Astrocyte (in vitro differentiated cells and primary cell): ENCODE results near the gene MAGI1. TPM values are rescaled to one million over a fixed set of nuclear protein-coding genes. Genes with fewer than 3 reads are reported as not detected.

Experiments used
- DNase-seq: peaks from one replicate; pipeline ENCODE4 v3.0.0-alpha.2; 2010; ENCODE audit warnings: low read depth
- FAIRE-seq: peaks from 2 replicates; lab custom pipeline; 2011; peaks lifted over from hg19 to GRCh38; lab: Jason Lieb, UNC
- H2AFZ ChIP-seq: 2 replicates; pipeline ENCODE4 v1.6.0; 2012; ENCODE audit warnings: low read depth, low read length, inconsistent platforms
- H3K27ac ChIP-seq: 2 replicates; pipeline ENCODE4 v1.5.1; 2011; ENCODE audit warnings: low read depth, low read length, inconsistent platforms
- H3K27me3 ChIP-seq: 2 replicates; pipeline ENCODE4 v1.6.0; 2011; ENCODE audit warnings: low read length, inconsistent platforms; ENCODE audit not compliant: insufficient read depth
- H3K36me3 ChIP-seq: 2 replicates; pipeline ENCODE4 v1.5.1; 2011; ENCODE audit warnings: low read length, inconsistent platforms; ENCODE audit not compliant: insufficient read depth
- H3K4me1 ChIP-seq: 2 replicates; pipeline ENCODE4 v1.5.1; 2011; ENCODE audit warnings: low read length, inconsistent platforms; ENCODE audit not compliant: insufficient read depth
- H3K4me2 ChIP-seq: 2 replicates; pipeline ENCODE4 v1.6.0; 2012; ENCODE audit warnings: low read length, inconsistent platforms
- H3K4me3 ChIP-seq: 2 replicates; pipeline ENCODE4 v1.5.1; 2011; ENCODE audit warnings: low read depth, mild to moderate bottlenecking, low read length, inconsistent platforms; ENCODE audit not compliant: insufficient read depth
- H3K79me2 ChIP-seq: 2 replicates; pipeline ENCODE4 v1.6.0; 2012; ENCODE audit warnings: mild to moderate bottlenecking, low read length, inconsistent platforms; ENCODE audit not compliant: insufficient read depth
- H3K9ac ChIP-seq: 2 replicates; pipeline ENCODE4 v1.6.0; 2012; ENCODE audit warnings: mild to moderate bottlenecking, low read length, inconsistent platforms
- H3K9me3 ChIP-seq: 2 replicates; pipeline ENCODE4 v1.5.1; 2012; ENCODE audit warnings: low read depth, mild to moderate bottlenecking, low read length, inconsistent platforms; ENCODE audit not compliant: insufficient read depth
- H4K20me1 ChIP-seq: 2 replicates; pipeline ENCODE4 v1.6.0; 2012; ENCODE audit warnings: low read length, inconsistent platforms; ENCODE audit not compliant: insufficient read depth
- H3K27ac Mint-ChIP-seq: one replicate; pipeline ENCODE4 v1.8.0; 2021; ENCODE audit warnings: mild to moderate bottlenecking, mixed read lengths; ENCODE audit not compliant: unreplicated experiment
- H3K27me3 Mint-ChIP-seq: one replicate; pipeline ENCODE4 v1.8.0; 2021; ENCODE audit warnings: low read depth, mixed read lengths; ENCODE audit not compliant: unreplicated experiment
- H3K36me3 Mint-ChIP-seq: one replicate; pipeline ENCODE4 v1.8.0; 2021; ENCODE audit warnings: low read depth, mixed read lengths; ENCODE audit not compliant: unreplicated experiment
- H3K4me1 Mint-ChIP-seq: one replicate; pipeline ENCODE4 v1.8.0; 2021; ENCODE audit warnings: low read depth, mixed read lengths; ENCODE audit not compliant: unreplicated experiment
- H3K4me3 Mint-ChIP-seq: one replicate; pipeline ENCODE4 v1.8.0; 2021; ENCODE audit warnings: mild to moderate bottlenecking, moderate library complexity, mixed read lengths; ENCODE audit not compliant: unreplicated experiment
- H3K9me3 Mint-ChIP-seq: one replicate; pipeline ENCODE4 v1.8.0; 2021; ENCODE audit warnings: mild to moderate bottlenecking, mixed read lengths; ENCODE audit not compliant: unreplicated experiment
- CTCF ChIP-seq: IDR thresholded peaks from 2 replicates; pipeline ENCODE4 v1.5.1; 2011; ENCODE audit warnings: low read depth, mild to moderate bottlenecking, inconsistent platforms, low read length, moderate library complexity; ENCODE audit not compliant: insufficient read depth
- EZH2 ChIP-seq: IDR thresholded peaks from 2 replicates; pipeline ENCODE4 v1.6.1; 2012; ENCODE audit warnings: mild to moderate bottlenecking, low read length, inconsistent platforms; ENCODE audit not compliant: insufficient read depth
- total RNA-seq: library from RNA; stranded (reverse); gene quantifications from 2 replicates; pipeline ENCODE4 v1.2.1, GENCODE V29; 2021

The MAGI1 gene
- total RNA-seq, 1 donor from 2014 or later, result 31.8 TPM

GRCh38 chr3:66073464-66074141, 34.9 kb upstream of the MAGI1 start:
- H3K36me3 Mint-ChIP-seq, result no peaks in the 10 kb centered on the region
- Histone ChIP-seq H3K27ac (no peak overlapping the region), H3K36me3 (no peaks in the 10 kb centered on the region), H2AFZ (no peak overlapping the region), H3K9ac (no peak overlapping the region), H3K4me1 (peaks cover 3% of the 10 kb centered on the region), H3K4me2 (no peak overlapping the region), H3K9me3 (no peaks in the 10 kb centered on the region), H3K27me3 (no peaks in the 10 kb centered on the region), H4K20me1 (no peaks in the 10 kb centered on the region), H3K79me2 (no peaks in the 10 kb centered on the region), H3K4me3 (no peak overlapping the region)
- TF ChIP-seq CTCF, result no peak
- no peak for TF ChIP-seq EZH2
- DNase-seq (no peak), FAIRE-seq (no peak)
- H3K4me1 Mint-ChIP-seq, result no peaks in the 10 kb centered on the region
- peaks cover 6% of the 10 kb centered on the region for H3K9me3 Mint-ChIP-seq
- H3K27me3 Mint-ChIP-seq, result no peaks in the 10 kb centered on the region
- H3K4me3 Mint-ChIP-seq, result no peak overlapping the region
- no peak overlapping the region for H3K27ac Mint-ChIP-seq

DNA sequence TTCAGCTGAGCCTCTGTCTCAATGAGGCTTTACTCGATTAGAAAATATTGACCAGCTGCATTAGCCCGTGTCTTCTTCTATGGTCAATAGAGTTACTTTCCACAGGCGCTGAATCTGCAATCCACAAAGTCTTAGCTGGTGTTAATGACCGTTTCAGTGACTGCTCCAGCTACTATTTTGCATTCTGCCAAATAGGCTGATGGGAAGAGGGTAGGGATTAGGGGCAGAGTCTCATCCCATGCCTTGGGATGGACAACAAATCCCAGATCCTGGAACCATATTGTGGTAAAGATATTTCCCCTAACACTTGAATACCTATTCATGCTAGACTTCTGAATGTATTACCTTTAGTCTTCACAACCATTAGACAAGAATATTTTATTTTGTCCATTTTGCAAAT, 29.5 kb upstream of the MAGI1 start:
- DNase-seq (no peak), FAIRE-seq (no peak)
- no peak overlapping the region for H3K4me3 ChIP-seq
- H3K4me1 Mint-ChIP-seq, result no peaks in the 10 kb centered on the region
- H3K36me3 Mint-ChIP-seq, result no peaks in the 10 kb centered on the region
- H3K9me3 ChIP-seq, result no peaks in the 10 kb centered on the region
- H3K27me3 Mint-ChIP-seq, result no peaks in the 10 kb centered on the region
- H3K27ac ChIP-seq, result no peak overlapping the region
- TF ChIP-seq CTCF, result no peak
- TF ChIP-seq EZH2, result no peak
- H3K9ac ChIP-seq, result no peak overlapping the region
- H3K4me3 Mint-ChIP-seq, result no peak overlapping the region
- no peaks in the 10 kb centered on the region for H3K27me3 ChIP-seq
- no peak overlapping the region for H3K27ac Mint-ChIP-seq
- no peaks in the 10 kb centered on the region for H3K4me1 ChIP-seq
- H3K4me2 ChIP-seq, result no peak overlapping the region
- no peaks in the 10 kb centered on the region for H3K79me2 ChIP-seq
- no peak overlapping the region for H2AFZ ChIP-seq
- H3K36me3 ChIP-seq, result no peaks in the 10 kb centered on the region
- H3K9me3 Mint-ChIP-seq, result peaks cover 6% of the 10 kb centered on the region
- H4K20me1 ChIP-seq, result no peaks in the 10 kb centered on the region

GRCh38 chr3:66066963-66067617, 28.4 kb upstream of the MAGI1 start:
- no peak overlapping the region for H3K27ac Mint-ChIP-seq
- TF ChIP-seq CTCF, result no peak
- no peak for TF ChIP-seq EZH2
- Histone ChIP-seq H4K20me1 (no peaks in the 10 kb centered on the region), H3K9ac (no peak overlapping the region), H3K4me2 (no peak overlapping the region), H3K4me1 (no peaks in the 10 kb centered on the region), H3K79me2 (no peaks in the 10 kb centered on the region), H2AFZ (no peak overlapping the region), H3K9me3 (no peaks in the 10 kb centered on the region), H3K27me3 (no peaks in the 10 kb centered on the region), H3K27ac (no peak overlapping the region), H3K36me3 (no peaks in the 10 kb centered on the region), H3K4me3 (no peak overlapping the region)
- DNase-seq (no peak), FAIRE-seq (no peak)
- H3K4me1 Mint-ChIP-seq, result no peaks in the 10 kb centered on the region
- H3K36me3 Mint-ChIP-seq, result no peaks in the 10 kb centered on the region
- no peaks in the 10 kb centered on the region for H3K27me3 Mint-ChIP-seq
- peaks cover 6% of the 10 kb centered on the region for H3K9me3 Mint-ChIP-seq
- no peak overlapping the region for H3K4me3 Mint-ChIP-seq
